Heart right ventricle (tissue), 16 donors: Measurements from ENCODE around the gene FSD1. TPM values are rescaled to one million over a fixed set of nuclear protein-coding genes. Genes with fewer than 3 reads are reported as not detected.
"Not testable (repeated sequence)": the region's sequence is repeated elsewhere in the genome, so short reads cannot be mapped to it uniquely, and the experiment has no call there.

Experiments used
- ATAC-seq, 8 donors: fragments of 200-7000 bp; cut with Tn5 transposase; one replicate each; pipeline ENCODE4 v1.9.1; 2020; ENCODE audit warnings: mild to moderate bottlenecking in 8 of 8, moderate library complexity in 8 of 8, moderate number of reproducible peaks in 1 of 8
- DNase-seq, 2 donors: peaks; one replicate each; pipeline ENCODE4 v3.0.0-alpha.2; 2020
- H3K27ac ChIP-seq, 10 donors: fragments of 200-600 bp; sonication (generic) in 2 of 10; one replicate each; pipeline versions ENCODE4 v1.5.0 to v1.8.0; 2020 to 2022; ENCODE audit warnings: mild to moderate bottlenecking in 3 of 10
- H3K27me3 ChIP-seq, 7 donors: fragments of 200-600 bp; one replicate each; pipeline ENCODE4 v1.8.0; 2021 to 2022; ENCODE audit warnings: mild to moderate bottlenecking in 2 of 7
- H3K36me3 ChIP-seq, 9 donors: fragments of 200-600 bp; sonication (generic) in 1 of 9; one replicate each; pipeline versions ENCODE4 v1.5.0 to v1.8.0; 2020 to 2022; ENCODE audit warnings: mild to moderate bottlenecking in 2 of 9
- H3K4me1 ChIP-seq, 9 donors: fragments of 200-600 bp; sonication (generic) in 1 of 9; one replicate each; pipeline versions ENCODE4 v1.5.0 to v1.8.0; 2020 to 2022; ENCODE audit warnings: mild to moderate bottlenecking in 4 of 9
- H3K4me3 ChIP-seq, 10 donors: fragments of 200-600 bp; sonication (generic) in 2 of 10; one replicate each; pipeline versions ENCODE4 v1.5.0 to v1.8.0; 2020 to 2022; ENCODE audit warnings: mild to moderate bottlenecking in 7 of 10, moderate library complexity in 2 of 10
- H3K9me3 ChIP-seq, 11 donors: fragments of 200-600 bp in 10 of 11; sonication (generic) in 2 of 11; one replicate each; pipeline versions ENCODE4 v1.5.0 to v1.8.0; 2013 to 2022; ENCODE audit warnings: mild to moderate bottlenecking in 2 of 11, control low read depth in 1 of 11, moderate library complexity in 1 of 11
- WGBS, 2 donors: extraction: QIAGEN DNeasy Blood & Tissue Kit; methylation state at CpG; one replicate each; pipeline ENCODE4 v1.1.7; 2013; ENCODE audit warnings: inconsistent platforms in 1 of 2; 5-methylcytosine and 5-hydroxymethylcytosine counted together
- intact Hi-C, 10 donors: fragments of 100-400 bp; cut with DNase I; formaldehyde crosslinking; loops; one replicate each; pipeline versions ENCODE4 v1.11.1 to v1.14.2; 2022
- polyA plus RNA-seq, 2 donors: library from polyadenylated mRNA; stranded (reverse); fragments of 200-250 nt; gene quantifications; one replicate each; pipeline ENCODE4 v1.2.3, GENCODE V29; 2013
- total RNA-seq, 10 donors: library from RNA; stranded (reverse); fragmentation: NEBNext Ultra II Directional in 3 of 10; extraction: Animal tissue kit (Norgen Biotek cat#: 25700) in 3 of 10; gene quantifications; one replicate each; pipeline versions ENCODE4 v1.2.1 to v1.2.4, GENCODE V29; 2021 to 2023
- TF ChIP-seq, protein P1 (sequence below), 9 donors: fragments of 200-600 bp; sonication (generic) in 2 of 9; IDR thresholded peaks; one replicate each; pipeline versions ENCODE4 v1.5.0 to v1.8.0; 2021 to 2022; ENCODE audit warnings: antibody characterized with exemption in 9 of 9, mild to moderate bottlenecking in 5 of 9, moderate library complexity in 1 of 9
- donor health status: Arrhythmogenic right ventricular cardiomyopathy.
- donor health status: ischemic (EF 13 %, LVEDD 7.1; RV severe dilation, severe dysfunction).
- donor health status: healthy with polysubstance abuse.
- donor health status: DM: no; HTN: yes; CAD: no.
- donor health status: DM: no; HTN: no; CAD: no.
- donor health status: ischemic (EF 25% LVEDD 6.9; RV normal size, moderate dysfunction).
- donor health status: ischemic (EF 25% LVEDD 5.7; RV mildly dilated, moderate dysfunction).
- donor health status: healthy.
- donor health status: DM: yes; HTN: yes; CAD: no.
- donor health status: Ischemic cardiomyopathy.
- donor health status: ischemic (EF 35%, LVEDD 5.7; RV mildly dilated, moderate dysfunction).
- donor health status: nonischemic (EF 11% LVEDD 7.7; RV severe dilation, severe dysfunction).
- donor health status: DM: yes; HTN: yes; CAD: no.
- donor health status: PGD.
- donor health status: ischemic (EF 29% LVEDD 5.4; RV normal size, mild dysfunction).
- donor health status: nonischemic (EF 23%, LVEDD 6.1; RV moderate dilation, normal function).

The FSD1 gene
- total and polyA plus RNA-seq, 12 donors = 0.10 to 0.25 TPM; not detected in 10

DNA sequence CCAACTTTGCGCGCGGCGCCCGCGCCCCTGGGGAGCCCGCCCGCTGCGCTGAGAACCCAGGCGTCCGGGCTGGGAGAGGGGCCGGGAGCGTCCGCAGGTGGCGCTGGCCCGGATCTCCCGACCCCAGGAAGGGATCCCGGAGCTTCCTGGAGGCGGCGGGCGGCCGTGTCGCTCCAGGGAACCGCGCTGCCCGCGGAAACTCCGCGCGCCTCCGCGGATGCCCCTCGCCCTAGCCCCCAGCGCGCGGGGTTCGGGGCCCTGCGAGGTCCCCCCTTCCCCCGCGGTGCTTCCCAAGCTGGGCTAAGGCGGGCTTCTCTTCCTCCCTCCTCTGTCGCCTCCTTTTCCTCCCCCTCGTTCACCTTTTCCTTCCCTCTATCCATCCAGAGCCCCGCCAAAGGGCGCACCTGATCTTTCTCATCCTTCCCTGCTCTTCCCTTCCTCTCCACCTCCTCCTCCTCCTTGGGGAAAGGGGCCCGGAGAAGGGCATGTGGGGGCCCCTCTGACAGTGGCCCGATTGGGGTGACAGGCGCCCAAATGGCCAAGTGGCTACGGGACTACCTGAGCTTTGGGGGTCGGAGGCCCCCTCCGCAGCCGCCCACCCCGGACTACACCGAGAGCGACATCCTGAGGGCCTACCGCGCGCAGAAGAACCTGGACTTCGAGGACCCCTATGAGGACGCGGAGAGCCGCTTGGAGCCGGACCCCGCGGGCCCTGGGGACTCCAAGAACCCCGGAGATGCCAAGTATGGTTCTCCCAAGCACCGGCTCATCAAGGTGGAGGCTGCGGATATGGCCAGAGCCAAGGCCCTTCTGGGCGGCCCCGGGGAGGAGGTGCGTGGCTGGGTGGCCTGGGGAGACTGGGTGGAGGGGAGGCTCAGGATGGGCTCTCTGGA is 24.6 kb upstream of the FSD1 start:
- Histone ChIP-seq H3K27ac (no peak overlapping the region), H3K27me3 (peaks cover 19 to 71% (median 60%) of the 10 kb centered on the region in 7 donors), H3K4me1 (peaks cover 0 to 18% (median 13%) of the 10 kb centered on the region in 9 donors), H3K4me3 (peak overlapping the region in 9 of 10 donors; percentile 22 to 51 (median 44)), H3K9me3 (no peaks in the 10 kb centered on the region), H3K36me3 (no peaks in the 10 kb centered on the region)
- intact Hi-C loops = loop anchor here in 3 of 10 donors (10.0 kb wide), 3 partner anchors 45 to 245 kb away; no protein-coding TSS in a partner anchor
- 2 to 3% methylated on average over 68 to 71 of the region's 71 CpGs for WGBS, 2 donors
- TF ChIP-seq, protein P1, sequence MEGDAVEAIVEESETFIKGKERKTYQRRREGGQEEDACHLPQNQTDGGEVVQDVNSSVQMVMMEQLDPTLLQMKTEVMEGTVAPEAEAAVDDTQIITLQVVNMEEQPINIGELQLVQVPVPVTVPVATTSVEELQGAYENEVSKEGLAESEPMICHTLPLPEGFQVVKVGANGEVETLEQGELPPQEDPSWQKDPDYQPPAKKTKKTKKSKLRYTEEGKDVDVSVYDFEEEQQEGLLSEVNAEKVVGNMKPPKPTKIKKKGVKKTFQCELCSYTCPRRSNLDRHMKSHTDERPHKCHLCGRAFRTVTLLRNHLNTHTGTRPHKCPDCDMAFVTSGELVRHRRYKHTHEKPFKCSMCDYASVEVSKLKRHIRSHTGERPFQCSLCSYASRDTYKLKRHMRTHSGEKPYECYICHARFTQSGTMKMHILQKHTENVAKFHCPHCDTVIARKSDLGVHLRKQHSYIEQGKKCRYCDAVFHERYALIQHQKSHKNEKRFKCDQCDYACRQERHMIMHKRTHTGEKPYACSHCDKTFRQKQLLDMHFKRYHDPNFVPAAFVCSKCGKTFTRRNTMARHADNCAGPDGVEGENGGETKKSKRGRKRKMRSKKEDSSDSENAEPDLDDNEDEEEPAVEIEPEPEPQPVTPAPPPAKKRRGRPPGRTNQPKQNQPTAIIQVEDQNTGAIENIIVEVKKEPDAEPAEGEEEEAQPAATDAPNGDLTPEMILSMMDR (IDR thresholded peaks at IDR 0.05) = no peak
- no peak for ATAC-seq
- no peak for DNase-seq

GRCh38 chr19:4284176-4284958 is 20.0 kb upstream of the FSD1 start:
- H3K27ac ChIP-seq = no peak overlapping the region
- H3K36me3 ChIP-seq = no peaks in the 10 kb centered on the region
- H3K4me3 ChIP-seq = no peak overlapping the region
- TF ChIP-seq, protein P1 (IDR thresholded peaks at IDR 0.05) = no peak
- no peaks in the 10 kb centered on the region for H3K9me3 ChIP-seq
- DNase-seq (no peak), ATAC-seq (peak in 1 of 8 donors; percentile 37)
- peaks cover 0 to 8% (median 8%) of the 10 kb centered on the region in 9 donors for H3K4me1 ChIP-seq
- peaks cover 17 to 61% (median 52%) of the 10 kb centered on the region in 7 donors for H3K27me3 ChIP-seq
- WGBS, 2 donors = 53 to 54% methylated on average over 20 of the region's 20 CpGs
- intact Hi-C loops = no loop called here

- DNase-seq = no peak
- Histone ChIP-seq H3K27me3 (peaks cover 11 to 55% (median 50%) of the 10 kb centered on the region in 7 donors), H3K36me3 (no peaks in the 10 kb centered on the region), H3K9me3 (no peaks in the 10 kb centered on the region), H3K4me3 (no peak overlapping the region), H3K4me1 (peaks cover 0 to 2% (median 1%) of the 10 kb centered on the region in 9 donors), H3K27ac (no peak overlapping the region)
- WGBS, 2 donors = 76% methylated on average over 6 of the region's 6 CpGs
- no peak for ATAC-seq
- intact Hi-C loops = no loop called here
- TF ChIP-seq, protein P1 (IDR thresholded peaks at IDR 0.05) = no peak
Observed at GRCh38 chr19:4284974-4285373, 19.4 kb upstream of the FSD1 start.

GRCh38 chr19:4286141-4286540 is 18.3 kb upstream of the FSD1 start:
- intact Hi-C loops = not testable (repeated sequence)
- H3K27me3 ChIP-seq = peaks cover 0 to 50% (median 41%) of the 10 kb centered on the region in 7 donors
- WGBS, 2 donors = 84 to 95% methylated on average over 4 of the region's 4 CpGs

More at GRCh38 chr19:4286141-4286540, 18.3 kb upstream of the FSD1 start:
- H3K4me1 ChIP-seq, H3K36me3 ChIP-seq, H3K4me3 ChIP-seq, ATAC-seq, H3K27ac ChIP-seq, DNase-seq, H3K9me3 ChIP-seq: not testable (repeated sequence)
